Neuron (in vitro differentiated cells): Measurements from ENCODE around the gene CHRNA4.

ENCODE experiments used
- H2AFZ ChIP-seq: one replicate; pipeline ENCODE4 v1.6.1; 2013; ENCODE audit warnings: low read depth, mild to moderate bottlenecking, inconsistent platforms, low read length, moderate library complexity
- H3K27me3 ChIP-seq: one replicate; pipeline ENCODE4 v1.6.1; 2013; ENCODE audit warnings: low read length; ENCODE audit not compliant: insufficient read depth
- H3K36me3 ChIP-seq: one replicate; pipeline ENCODE4 v1.6.1; 2013; ENCODE audit warnings: low read length; ENCODE audit not compliant: insufficient read depth
- H3K4me1 ChIP-seq: one replicate; pipeline ENCODE4 v1.6.1; 2013; ENCODE audit warnings: low read length; ENCODE audit not compliant: insufficient read depth
- H3K4me3 ChIP-seq: 2 replicates; pipeline ENCODE4 v1.5.1; 2013; ENCODE audit warnings: mild to moderate bottlenecking, low read length, moderate library complexity
- H3K9me3 ChIP-seq: one replicate; pipeline ENCODE4 v1.6.1; 2013; ENCODE audit warnings: low read length

CHRNA4 gene

DNA sequence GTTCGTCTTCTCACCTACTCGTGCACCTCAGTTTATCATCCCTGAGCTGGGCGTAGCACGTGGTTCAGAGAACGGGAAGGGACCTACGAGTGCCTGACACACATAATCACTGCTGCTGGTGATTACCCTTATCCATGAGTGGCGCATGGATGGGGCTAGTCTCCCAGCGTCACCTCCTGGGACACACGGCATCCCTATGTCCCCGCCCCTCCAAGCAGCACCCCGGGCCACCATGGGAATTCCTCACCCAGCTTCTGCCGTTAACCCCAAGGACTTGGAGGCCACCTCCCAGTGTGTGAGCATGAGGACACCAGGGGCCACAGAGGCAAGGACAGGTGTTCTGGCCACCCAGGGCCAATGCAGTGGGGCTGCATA is 9.8 kb downstream of the CHRNA4 start:
- Histone ChIP-seq H3K27me3 (no peaks in the 10 kb centered on the region), H2AFZ (no peak overlapping the region), H3K4me3 (no peak overlapping the region), H3K4me1 (peaks cover 18% of the 10 kb centered on the region), H3K36me3 (no peaks in the 10 kb centered on the region), H3K9me3 (peaks cover 3% of the 10 kb centered on the region)

DNA sequence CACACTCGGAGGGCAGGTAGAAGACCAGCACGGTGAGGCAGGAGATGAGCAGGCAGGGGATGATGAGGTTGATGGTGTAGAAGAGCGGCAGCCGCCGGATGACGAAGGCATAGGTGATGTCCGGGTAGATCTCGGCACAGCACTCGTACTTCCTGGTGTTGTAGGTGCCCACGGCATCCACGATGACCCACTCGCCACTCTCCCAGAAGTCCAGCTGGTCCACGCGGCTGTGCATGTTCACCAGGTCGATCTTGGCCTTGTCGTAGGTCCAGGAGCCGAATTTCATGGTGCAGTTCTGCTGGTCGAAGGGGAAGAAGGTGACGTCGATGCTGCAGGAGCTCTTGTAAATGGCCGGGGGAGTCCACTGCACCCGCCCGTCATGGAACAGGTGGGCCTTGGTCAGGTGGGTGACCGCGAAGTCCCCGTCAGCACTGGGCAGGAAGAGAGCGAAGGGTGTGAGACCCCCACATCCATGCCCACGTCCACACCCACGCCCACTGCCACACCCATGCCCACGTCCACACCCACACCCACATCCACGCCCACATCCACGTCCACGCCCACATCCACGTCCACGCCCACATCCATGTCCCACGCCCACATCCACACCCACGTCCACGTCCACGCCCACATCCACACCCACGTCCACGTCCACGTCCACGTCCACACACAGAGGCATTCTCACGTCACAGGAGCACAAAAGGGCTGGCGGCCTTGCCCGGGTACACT is 10.4 kb downstream of the CHRNA4 start:
- H3K27me3 ChIP-seq = no peaks in the 10 kb centered on the region

DNA sequence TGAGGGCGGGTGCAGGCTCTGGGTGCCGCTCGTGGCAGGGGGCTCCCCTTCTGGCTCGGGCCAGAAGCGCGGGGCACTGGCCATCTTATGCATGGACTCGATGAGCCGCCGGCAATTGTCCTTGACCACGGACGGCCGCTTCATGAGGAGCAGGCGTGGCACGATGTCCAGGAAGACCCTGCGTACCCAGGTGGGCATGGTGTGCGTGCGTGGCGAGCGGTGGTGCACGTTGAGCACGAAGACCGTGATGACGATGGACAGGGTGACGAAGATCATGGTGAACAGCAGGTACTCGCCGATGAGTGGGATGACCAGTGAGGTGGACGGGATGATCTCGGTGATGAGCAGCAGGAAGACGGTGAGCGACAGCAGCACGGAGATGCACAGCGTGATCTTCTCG is 11.0 kb downstream of the CHRNA4 start:
- no peaks in the 10 kb centered on the region for H3K27me3 ChIP-seq
- peaks cover 3% of the 10 kb centered on the region for H3K9me3 ChIP-seq
- H2AFZ ChIP-seq = no peak overlapping the region
- peaks cover 18% of the 10 kb centered on the region for H3K4me1 ChIP-seq
- H3K4me3 ChIP-seq = no peak overlapping the region
- no peaks in the 10 kb centered on the region for H3K36me3 ChIP-seq

More for the DNA sequence above, 10.4 kb downstream of the CHRNA4 start:
- Histone ChIP-seq H3K4me1 (peaks cover 18% of the 10 kb centered on the region), H3K4me3 (no peak overlapping the region), H3K36me3 (no peaks in the 10 kb centered on the region), H3K9me3 (peaks cover 3% of the 10 kb centered on the region), H2AFZ (no peak overlapping the region)

DNA sequence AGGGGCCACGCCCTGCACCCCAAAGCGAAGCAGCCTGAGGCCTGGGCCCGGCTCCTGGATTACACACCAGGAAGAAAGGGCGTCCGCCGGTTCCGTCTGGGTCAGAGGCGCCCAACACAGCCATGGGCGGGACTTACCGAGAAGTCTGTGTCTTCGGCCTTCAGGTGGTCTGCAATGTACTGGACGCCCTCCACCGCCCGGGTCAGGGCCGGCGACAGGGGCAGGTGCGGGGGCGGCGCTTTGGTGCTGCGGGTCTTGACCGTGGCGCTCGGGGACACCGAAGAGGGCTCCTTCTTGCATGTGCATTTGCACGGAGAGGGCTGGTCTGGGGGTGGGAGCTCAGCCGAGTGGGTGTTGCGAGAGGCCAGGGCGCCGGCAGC is 11.6 kb downstream of the CHRNA4 start:
- peaks cover 3% of the 10 kb centered on the region for H3K9me3 ChIP-seq
- no peak overlapping the region for H2AFZ ChIP-seq
- H3K4me3 ChIP-seq = no peak overlapping the region
- H3K27me3 ChIP-seq = no peaks in the 10 kb centered on the region
- H3K36me3 ChIP-seq = no peaks in the 10 kb centered on the region
- peaks cover 18% of the 10 kb centered on the region for H3K4me1 ChIP-seq

DNA sequence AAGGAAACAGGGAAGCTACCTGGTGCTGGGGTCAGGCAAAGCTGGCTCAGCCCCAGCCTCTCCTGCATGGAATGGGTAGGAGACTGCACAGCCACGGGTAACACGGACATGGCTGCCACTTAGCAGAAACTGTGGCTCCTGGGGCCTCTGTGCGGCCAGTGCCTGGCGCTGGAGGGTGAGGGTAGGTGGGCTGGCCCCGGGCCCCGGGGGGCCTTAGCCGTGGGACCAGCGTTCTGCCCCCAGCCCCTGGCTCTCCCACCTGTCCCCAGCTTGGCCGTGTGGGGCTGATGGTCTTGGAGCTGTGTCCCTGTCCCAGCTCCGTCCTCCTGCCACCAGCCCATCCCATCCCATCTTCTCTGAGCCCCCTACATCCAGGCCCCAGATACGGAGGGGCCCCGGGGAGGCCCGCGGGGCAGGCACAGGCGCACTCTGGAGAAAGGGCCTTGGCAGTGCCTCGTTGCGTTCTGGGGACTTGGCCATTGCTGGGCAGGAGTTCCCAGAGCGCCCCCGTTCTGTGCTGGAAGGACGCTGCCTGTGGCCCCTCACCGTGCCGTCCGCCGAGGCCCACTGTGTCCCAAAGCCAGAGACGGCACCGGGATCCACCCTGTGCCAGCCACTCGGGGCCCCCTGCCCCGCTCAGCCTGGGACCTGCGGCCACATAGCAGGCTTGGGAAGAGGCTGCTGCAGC is 12.2 kb downstream of the CHRNA4 start:
- H3K36me3 ChIP-seq = no peaks in the 10 kb centered on the region
- peaks cover 21% of the 10 kb centered on the region for H3K4me1 ChIP-seq
- no peak overlapping the region for H2AFZ ChIP-seq
- H3K27me3 ChIP-seq = no peaks in the 10 kb centered on the region
- H3K4me3 ChIP-seq = no peak overlapping the region
- peaks cover 3% of the 10 kb centered on the region for H3K9me3 ChIP-seq

DNA sequence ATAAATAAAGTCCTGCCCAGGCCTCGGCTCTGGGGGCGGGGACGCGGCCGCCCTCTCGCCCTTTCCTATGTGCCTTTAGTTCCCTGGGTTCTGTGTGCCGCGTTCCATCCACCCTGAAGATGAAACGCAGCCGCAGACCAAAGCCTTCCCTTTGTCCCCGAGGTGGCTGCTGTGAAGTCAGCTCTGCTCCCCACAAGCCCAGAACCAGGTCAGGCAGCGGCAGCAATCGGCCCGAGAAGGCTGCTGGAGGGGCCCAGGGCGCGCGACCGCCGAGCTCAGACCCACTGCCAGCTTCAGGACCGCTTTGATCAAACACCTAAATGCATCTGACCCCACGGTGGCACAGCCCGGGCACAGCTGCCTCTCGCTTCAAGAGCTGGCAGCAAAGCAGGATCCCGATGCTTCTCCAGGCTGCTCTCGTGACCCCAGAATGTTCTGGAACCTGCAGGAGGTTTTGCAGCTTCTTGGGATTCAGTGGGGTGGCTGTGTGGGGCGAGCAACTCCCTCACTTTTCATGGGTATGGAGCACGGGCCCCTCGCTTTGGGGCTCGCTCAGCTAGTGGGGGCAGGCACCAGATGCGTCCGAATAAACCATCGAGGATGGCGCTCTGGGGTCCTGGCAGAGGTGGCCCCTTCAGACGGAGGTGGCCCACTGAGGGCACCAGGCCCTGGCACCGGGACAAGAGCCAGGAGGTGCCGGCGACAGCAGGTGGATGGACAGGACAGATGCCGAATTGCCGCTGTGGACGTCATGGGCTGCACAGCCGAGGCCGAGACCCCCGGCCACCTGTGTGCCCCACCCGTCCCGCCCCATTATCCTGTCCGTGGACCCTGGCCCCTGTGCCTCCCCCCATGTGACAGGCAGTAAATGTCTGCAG is 13.0 kb downstream of the CHRNA4 start:
- no peak overlapping the region for H2AFZ ChIP-seq
- no peak overlapping the region for H3K4me3 ChIP-seq
- H3K27me3 ChIP-seq = no peaks in the 10 kb centered on the region
- peaks cover 3% of the 10 kb centered on the region for H3K9me3 ChIP-seq
- peaks cover 25% of the 10 kb centered on the region for H3K4me1 ChIP-seq
- H3K36me3 ChIP-seq = no peaks in the 10 kb centered on the region

DNA sequence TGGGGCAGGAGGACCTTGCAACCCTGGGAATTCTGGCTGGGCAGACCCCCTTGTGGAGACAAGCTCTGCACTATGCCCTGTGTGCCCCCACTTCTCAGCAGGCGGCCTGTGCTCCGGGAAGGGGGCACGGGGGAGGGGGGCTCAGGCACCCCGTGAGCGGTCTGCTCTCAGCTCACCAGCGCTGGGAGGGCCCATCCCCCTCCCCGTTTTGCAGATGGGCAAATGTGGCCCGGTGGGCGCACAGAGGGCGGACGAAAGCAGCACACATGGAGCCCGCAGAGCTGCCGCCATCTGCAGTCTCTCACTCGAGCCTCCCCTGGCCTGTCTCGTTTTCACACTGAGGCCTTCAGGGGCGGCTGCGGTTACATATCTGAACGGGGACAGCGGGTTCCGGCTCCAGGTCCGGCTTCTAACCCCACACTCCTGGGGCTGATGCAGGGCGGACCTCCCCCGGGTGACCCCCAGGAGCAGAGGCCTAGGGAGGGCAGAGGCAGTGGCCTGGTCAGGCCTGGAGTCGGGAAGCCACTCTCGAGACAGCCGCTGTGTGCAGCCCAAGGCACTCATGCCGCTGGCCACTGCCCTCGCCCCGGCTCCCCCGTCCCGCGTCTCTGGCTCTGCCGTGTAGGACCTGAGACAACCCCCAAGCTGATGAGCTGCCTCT is 13.9 kb downstream of the CHRNA4 start:
- Histone ChIP-seq H3K4me3 (no peak overlapping the region), H3K9me3 (peaks cover 3% of the 10 kb centered on the region), H3K27me3 (no peaks in the 10 kb centered on the region)

DNA sequence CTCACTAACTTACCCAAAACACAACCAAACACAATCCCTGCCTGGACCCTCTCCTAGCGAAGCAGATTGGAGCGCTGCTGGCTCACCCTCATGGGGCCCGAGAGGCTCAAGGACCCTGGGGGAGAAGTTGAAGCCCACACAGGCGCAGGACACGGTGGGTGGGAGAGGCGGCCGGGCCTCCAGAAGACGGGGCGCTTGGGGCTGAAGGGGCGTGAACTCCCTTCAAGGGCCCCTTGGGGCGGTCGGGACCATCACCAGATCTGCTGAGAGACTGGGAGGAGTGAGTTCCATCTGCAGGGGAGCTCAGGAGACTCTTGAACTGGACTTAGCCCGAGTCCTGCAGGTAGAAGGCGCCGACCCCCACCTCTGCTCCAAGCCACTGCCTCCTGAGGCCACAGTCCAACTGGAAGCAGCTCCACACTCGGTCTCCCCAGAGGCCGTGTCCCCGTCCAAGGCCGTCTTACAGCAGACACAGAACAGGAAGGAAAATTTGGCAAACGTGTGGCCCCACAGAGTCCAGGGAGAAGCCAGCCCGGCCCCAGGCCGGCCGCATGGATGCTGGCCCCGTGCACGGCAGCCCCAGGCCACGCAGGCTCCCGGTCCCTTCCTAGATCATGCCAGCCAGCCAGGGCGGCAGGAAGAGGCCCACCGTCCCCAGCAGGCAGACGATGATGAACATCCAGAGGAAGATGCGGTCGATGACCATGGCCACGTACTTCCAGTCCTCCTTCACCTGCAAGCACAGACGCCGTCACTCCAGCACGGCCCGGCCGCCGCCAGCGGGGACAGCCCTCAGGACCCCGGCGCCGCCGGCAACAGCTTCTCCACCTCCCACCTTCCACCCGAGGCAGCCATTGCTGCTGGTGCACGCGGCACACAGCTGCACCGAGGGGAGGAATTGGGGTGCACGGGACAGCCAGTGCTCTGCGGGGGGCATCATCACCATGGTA is 14.7 kb downstream of the CHRNA4 start:
- peaks cover 3% of the 10 kb centered on the region for H3K9me3 ChIP-seq
- H3K4me3 ChIP-seq = no peak overlapping the region
- no peaks in the 10 kb centered on the region for H3K27me3 ChIP-seq
- no peaks in the 10 kb centered on the region for H3K36me3 ChIP-seq
- H2AFZ ChIP-seq = no peak overlapping the region
- peaks cover 20% of the 10 kb centered on the region for H3K4me1 ChIP-seq

More for the DNA sequence above, 13.9 kb downstream of the CHRNA4 start:
- Histone ChIP-seq H2AFZ (no peak overlapping the region), H3K36me3 (no peaks in the 10 kb centered on the region), H3K4me1 (peaks cover 24% of the 10 kb centered on the region)

DNA sequence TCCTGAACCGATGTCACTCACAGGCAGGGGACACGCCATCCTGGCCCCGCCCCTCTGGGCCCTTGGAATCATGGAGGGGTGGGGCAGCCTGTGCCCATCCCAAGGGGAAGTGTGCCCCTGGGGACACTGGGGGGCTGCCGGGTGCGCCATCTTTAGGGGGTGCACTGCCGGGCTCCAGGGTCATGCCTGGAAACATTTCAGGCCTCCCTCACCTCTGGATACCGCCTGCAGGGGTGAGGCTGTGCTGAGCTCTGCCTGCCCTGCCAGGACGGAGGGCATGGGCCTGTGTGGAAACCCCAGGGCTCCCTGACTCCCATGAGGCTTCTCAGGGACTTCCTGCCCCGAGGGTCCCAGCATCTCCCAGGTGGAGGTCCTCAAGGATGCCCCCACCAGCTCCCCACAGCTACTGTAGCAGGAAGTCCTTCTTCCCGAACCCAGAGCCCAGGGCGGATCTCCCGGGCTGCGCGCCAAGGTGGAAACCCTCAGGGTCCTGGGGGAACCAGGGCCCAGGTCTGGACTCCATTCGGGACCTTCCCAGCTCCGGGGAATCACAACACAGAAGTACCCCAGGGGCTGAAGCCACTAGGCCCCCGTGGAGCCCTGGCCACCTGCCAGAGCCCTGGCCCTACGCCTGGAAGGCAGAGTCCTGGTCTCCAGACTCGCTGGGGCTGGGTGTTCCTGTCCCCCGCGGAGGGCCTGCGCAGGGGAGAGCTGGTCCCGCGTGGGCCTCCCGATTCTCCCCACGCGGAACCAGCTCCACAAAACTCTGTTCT is 15.6 kb downstream of the CHRNA4 start:
- Histone ChIP-seq H2AFZ (no peak overlapping the region), H3K4me3 (no peak overlapping the region), H3K4me1 (peaks cover 20% of the 10 kb centered on the region), H3K36me3 (no peaks in the 10 kb centered on the region), H3K27me3 (no peaks in the 10 kb centered on the region), H3K9me3 (peaks cover 3% of the 10 kb centered on the region)

DNA sequence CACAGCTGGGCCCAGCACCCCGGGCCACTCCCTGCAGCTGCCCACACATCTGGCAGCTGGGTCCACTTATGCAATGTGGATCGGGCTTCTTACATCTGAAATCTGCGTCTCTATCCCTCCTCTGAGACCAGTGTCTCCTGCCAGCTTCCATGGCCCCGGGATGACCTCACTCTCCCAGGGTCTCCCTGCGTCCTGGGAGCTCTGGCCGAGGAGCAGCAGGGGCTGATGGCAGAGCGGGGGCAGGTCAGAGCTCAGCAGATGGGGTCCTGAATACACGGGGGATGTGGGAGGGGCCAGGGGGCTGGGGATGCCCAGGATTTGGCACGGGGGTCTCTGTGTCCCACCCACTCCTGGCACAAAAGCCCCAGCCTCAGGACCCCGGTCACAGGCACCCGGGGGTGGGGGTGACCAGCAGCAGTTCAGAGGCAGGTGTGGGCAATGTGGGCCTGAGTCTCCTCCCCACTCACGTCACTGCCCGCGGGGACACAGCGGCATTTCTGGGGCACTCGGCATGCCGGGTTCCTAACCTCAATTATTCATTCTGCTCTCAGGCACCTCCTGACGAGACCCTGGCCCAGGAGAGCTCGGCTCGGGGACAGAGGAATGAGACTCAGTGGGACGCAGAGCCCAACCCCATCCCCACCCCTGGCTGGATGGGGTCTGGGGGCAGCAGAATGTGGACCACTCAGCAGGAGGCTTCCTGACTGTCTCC is 16.4 kb downstream of the CHRNA4 start:
- Histone ChIP-seq H3K9me3 (no peaks in the 10 kb centered on the region), H2AFZ (no peak overlapping the region), H3K27me3 (no peaks in the 10 kb centered on the region)

More for the DNA sequence above, 16.4 kb downstream of the CHRNA4 start:
- no peaks in the 10 kb centered on the region for H3K36me3 ChIP-seq
- H3K4me1 ChIP-seq = peaks cover 20% of the 10 kb centered on the region
- no peak overlapping the region for H3K4me3 ChIP-seq
